Epithelial cell of proximal tubule (primary cell): Measurements from ENCODE around the gene ATG4B. TPM values are rescaled to one million over a fixed set of nuclear protein-coding genes. Genes with fewer than 3 reads are reported as not detected.
"Not testable (repeated sequence)": the region's sequence is repeated elsewhere in the genome, so short reads cannot be mapped to it uniquely, and the experiment has no call there.

Experiments used
- DNase-seq: peaks from one replicate; pipeline ENCODE4 v3.0.0-alpha.2; 2011; ENCODE audit warnings: low read depth
- H3K4me3 ChIP-seq: 2 replicates; pipeline ENCODE4 v1.5.1; 2011; ENCODE audit warnings: low read depth, mild to moderate bottlenecking, low read length
- total RNA-seq: library from RNA; depleted of rRNA; stranded (reverse); fragments of >200 nt; gene quantifications from 2 replicates; pipeline ENCODE4 v1.2.3, GENCODE V29; 2015
- TF ChIP-seq, protein P1 (sequence below): conservative IDR thresholded peaks from 2 replicates; pipeline ENCODE4 v1.5.1; 2012; ENCODE audit warnings: low read depth, mild to moderate bottlenecking, low read length

The ATG4B gene
- total RNA-seq, 1 donor from 2014 or later, result 72.5 TPM

DNA sequence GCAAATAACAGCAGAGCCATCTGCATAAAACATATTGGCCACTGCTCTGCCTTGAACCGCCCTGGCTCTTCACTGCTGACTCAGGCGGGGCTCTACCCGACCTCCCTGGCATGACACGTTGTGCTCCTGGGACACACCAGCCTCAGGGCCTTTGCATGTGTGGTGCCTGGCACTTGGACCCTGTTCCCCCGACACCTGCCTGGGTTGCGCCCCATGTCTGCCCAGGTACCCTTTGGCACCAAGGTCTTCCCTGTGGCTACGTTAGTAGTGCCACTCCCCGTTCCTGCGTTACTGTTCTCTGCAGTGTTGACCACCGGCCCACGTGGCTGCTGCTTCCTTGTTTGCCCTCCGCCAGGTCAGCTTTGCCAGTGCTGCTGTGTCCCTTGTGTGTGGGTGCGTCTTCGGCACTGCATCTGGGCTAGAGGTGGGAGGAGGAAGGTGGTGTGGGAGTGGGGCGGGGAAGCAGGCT lies 20.3 kb downstream of the ATG4B start:
- no peak overlapping the region for H3K4me3 ChIP-seq
- DNase-seq, result no peak
- TF ChIP-seq, protein P1, sequence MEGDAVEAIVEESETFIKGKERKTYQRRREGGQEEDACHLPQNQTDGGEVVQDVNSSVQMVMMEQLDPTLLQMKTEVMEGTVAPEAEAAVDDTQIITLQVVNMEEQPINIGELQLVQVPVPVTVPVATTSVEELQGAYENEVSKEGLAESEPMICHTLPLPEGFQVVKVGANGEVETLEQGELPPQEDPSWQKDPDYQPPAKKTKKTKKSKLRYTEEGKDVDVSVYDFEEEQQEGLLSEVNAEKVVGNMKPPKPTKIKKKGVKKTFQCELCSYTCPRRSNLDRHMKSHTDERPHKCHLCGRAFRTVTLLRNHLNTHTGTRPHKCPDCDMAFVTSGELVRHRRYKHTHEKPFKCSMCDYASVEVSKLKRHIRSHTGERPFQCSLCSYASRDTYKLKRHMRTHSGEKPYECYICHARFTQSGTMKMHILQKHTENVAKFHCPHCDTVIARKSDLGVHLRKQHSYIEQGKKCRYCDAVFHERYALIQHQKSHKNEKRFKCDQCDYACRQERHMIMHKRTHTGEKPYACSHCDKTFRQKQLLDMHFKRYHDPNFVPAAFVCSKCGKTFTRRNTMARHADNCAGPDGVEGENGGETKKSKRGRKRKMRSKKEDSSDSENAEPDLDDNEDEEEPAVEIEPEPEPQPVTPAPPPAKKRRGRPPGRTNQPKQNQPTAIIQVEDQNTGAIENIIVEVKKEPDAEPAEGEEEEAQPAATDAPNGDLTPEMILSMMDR, result no peak

DNA sequence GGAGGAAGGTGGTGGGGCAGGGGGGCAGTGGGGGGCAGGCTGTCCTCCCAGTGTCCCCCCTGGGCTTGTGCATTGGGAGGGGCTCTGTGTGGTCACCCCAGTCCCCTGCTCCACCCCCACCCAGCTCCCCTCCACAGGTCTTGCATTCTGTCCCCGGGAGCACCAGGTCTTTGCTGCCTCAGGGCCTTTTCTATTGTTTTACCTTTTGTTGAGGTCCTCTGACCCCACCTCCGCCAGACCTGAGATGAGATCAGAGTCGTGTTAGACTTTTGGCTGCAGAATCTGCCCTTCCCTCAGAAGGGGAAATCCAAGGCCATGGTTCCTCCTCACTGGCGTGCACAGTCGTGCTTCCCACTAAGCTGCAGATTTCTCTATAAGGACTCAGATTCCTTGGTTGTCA lies 20.8 kb downstream of the ATG4B start:
- TF ChIP-seq, protein P1, result no peak
- H3K4me3 ChIP-seq, result no peak overlapping the region
- no peak for DNase-seq

GRCh38 chr2:241659150-241659739 lies 21.8 kb downstream of the ATG4B start:
- no peak for DNase-seq
- TF ChIP-seq, protein P1, result peak; percentile 74
- H3K4me3 ChIP-seq, result no peak overlapping the region

GRCh38 chr2:241660593-241661213 lies 23.2 kb downstream of the ATG4B start:
- DNase-seq, result no peak
- TF ChIP-seq, protein P1, result no peak
- H3K4me3 ChIP-seq, result no peak overlapping the region

DNA sequence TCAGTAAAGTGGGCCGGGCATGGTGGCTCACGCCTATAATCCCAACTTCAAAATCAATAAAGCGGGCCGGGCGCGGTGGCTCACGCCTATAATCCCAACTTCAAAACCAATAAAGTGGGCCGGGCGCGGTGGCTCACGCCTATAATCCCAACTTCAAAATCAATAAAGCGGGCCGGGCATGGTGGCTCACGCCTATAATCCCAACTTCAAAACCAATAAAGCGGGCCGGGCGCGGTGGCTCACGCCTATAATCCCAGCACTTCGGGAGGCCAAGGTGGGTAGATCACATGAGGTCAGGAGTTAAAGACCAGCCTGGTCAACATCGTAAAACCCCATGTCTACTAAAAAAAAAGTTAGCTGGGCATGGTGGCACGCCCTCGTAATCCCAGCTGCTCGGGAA lies 25.2 kb downstream of the ATG4B start:
- not testable (repeated sequence) for H3K4me3 ChIP-seq

DNA sequence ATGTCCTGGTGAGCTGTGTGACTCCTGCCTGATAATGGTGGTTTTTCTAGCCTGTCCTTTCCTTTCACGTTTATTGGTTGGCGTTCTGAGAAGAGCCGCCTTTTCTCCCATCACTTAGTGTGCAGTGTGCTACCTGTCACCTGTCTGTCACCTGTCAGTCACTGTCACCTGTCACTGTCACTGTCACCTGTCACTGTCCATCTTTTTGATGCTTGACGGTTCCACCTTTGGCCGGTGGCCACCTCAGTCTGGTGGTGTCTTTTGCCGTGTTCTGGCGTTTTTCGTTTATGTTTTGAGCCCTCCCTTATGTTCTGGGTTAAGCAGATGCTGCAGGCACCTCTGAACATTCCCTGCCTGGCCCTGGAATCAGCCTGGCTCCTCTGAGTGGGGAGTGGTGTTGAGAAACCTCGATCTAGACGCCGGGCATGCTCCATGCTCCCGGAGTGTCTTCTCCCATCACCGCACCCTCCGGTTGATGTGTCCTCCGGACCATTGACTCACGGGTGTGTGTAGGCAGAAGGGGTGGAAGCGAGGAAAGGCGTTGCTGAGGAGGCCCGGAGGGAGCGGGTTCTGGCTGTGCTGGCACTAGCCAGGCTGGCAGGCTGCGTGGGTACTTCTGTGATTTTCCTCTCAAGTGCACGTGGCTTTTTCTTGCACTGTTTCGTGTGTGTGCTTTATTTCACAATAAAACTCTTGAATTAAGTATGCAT lies 28.4 kb downstream of the ATG4B start:
- TF ChIP-seq, protein P1, result no peak
- DNase-seq, result no peak
- no peak overlapping the region for H3K4me3 ChIP-seq

More for the DNA sequence above, 25.2 kb downstream of the ATG4B start:
- DNase-seq, result not testable (repeated sequence)

DNA sequence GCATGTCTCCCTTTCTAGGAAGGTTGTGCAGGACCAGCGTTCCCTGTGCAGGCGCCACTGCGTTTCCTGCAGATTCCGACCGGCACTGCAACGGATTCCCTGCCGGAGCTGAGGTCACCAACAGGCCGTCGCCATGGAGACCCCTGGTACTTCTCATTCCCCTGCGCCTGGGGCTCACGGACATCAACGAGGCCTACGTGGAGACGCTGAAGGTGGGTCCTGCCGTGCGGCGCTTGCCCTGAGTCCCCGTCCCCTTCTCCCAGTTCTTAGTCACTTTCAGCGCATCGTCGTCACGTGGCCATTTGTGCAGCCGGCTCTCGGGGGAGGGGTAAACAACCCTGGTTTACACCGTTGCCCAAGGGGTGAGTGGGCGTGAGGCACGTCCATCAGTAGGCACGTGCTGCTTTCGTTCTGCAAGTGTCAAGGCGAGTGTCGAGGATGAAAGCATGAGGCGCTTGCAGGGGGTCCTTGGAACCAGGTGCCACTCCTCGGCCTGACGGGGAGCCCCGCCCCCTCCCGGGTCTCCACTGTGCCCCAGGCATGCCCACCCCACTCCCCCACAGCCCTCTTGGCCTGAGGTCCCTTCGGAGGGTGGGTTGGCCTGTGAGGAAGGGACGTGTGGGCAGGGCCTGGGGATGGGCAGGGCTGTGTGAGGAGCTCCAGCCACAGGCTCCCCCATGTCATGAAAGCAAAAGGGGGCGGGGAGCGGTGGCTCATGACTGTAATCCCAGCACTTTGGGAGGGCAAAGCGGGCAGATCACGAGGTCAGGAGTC lies 29.3 kb downstream of the ATG4B start:
- H3K4me3 ChIP-seq, result no peak overlapping the region
- TF ChIP-seq, protein P1, result no peak
- no peak for DNase-seq
